GM12878 (cell line): Measurements from ENCODE around the gene CCDC187. TPM values are rescaled to one million over a fixed set of nuclear protein-coding genes. Genes with fewer than 3 reads are reported as not detected.

Experiments
- ATAC-seq: fragments of 200-7000 bp; cut with Tn5 transposase; 3 replicates; pipeline ENCODE4 v1.9.1; 2020; ENCODE audit warnings: mild to moderate bottlenecking, moderate library complexity
- BruUV-seq: library from RNA; stranded (reverse); fragments of 400-500 nt; replicated peaks from 2 replicates; lab custom pipeline; 2021; lab: Mats Ljungman, UMichigan
- CTCF ChIA-PET: fragments of 300-600 bp; sonication (Branson Sonifier 250); formaldehyde crosslinking; extraction: SDS; loops from one replicate; lab custom pipeline; 2021; ENCODE audit warnings: inconsistent platforms; lab: Yijun Ruan, JAX
- POLR2A ChIA-PET: fragments of 350-600 bp; formaldehyde crosslinking; extraction: SDS; loops from one replicate; lab custom pipeline; 2021; ENCODE audit warnings: inconsistent platforms; lab: Charles Lee
- RAD21 ChIA-PET: fragments of 300-600 bp; sonication (Branson Sonifier 250); formaldehyde crosslinking; loops from one replicate; lab custom pipeline; 2023; ENCODE audit warnings: antibody characterized with exemption; ENCODE audit not compliant: unreplicated experiment; lab: Charles Lee
- SMC1A ChIA-PET: fragments of 300-600 bp; sonication (Branson Sonifier 250); formaldehyde crosslinking; loops from one replicate; lab custom pipeline; 2023; ENCODE audit not compliant: unreplicated experiment, uncharacterized antibody; lab: Charles Lee
- DNase-seq: peaks from one replicate; pipeline ENCODE4 v3.0.0-alpha.2; 2011; ENCODE audit warnings: low read depth, low spot score
- FAIRE-seq: peaks from 3 replicates; lab custom pipeline; 2011; peaks lifted over from hg19 to GRCh38; lab: Jason Lieb, UNC
- H2AFZ ChIP-seq: 2 replicates; pipeline ENCODE4 v1.6.0; 2011; ENCODE audit warnings: low read depth, low read length, control low read depth; ENCODE audit not compliant: control insufficient read depth
- H3K27ac ChIP-seq: 2 replicates; pipeline ENCODE4 v1.5.1; 2011; ENCODE audit warnings: control low read depth; ENCODE audit not compliant: control insufficient read depth, insufficient read depth
- H3K27me3 ChIP-seq, 2 experiments: replicated peaks in 1 of 2; 2 replicates each; pipeline versions ENCODE4 v1.6.0 to v1.6.1; 2011; ENCODE audit warnings: low read length in 1 of 2; ENCODE audit not compliant: control insufficient read depth in 2 of 2, insufficient read depth in 2 of 2
- H3K36me3 ChIP-seq, 2 experiments: 2 replicates each; pipeline ENCODE4 v1.5.1; 2011; ENCODE audit warnings: low read length in 1 of 2; ENCODE audit not compliant: control insufficient read depth in 2 of 2, insufficient read depth in 2 of 2
- H3K4me1 ChIP-seq: 2 replicates; pipeline ENCODE4 v1.6.1; 2011; ENCODE audit warnings: mild to moderate bottlenecking, low read length, moderate library complexity, mixed read lengths; ENCODE audit not compliant: control insufficient read depth, insufficient read depth
- H3K4me2 ChIP-seq: 2 replicates; pipeline ENCODE4 v1.6.0; 2011; ENCODE audit warnings: control low read depth; ENCODE audit not compliant: control insufficient read depth, insufficient read depth
- H3K4me3 ChIP-seq: fragments of 200-600 bp; sonication (generic); 2 replicates; pipeline ENCODE4 v1.5.1; 2016
- H3K79me2 ChIP-seq: 2 replicates; pipeline ENCODE4 v1.6.0; 2011; ENCODE audit warnings: low read length; ENCODE audit not compliant: control insufficient read depth, insufficient read depth
- H3K9ac ChIP-seq: 2 replicates; pipeline ENCODE4 v1.8.0; 2011; ENCODE audit warnings: low read length, control low read depth, mixed read lengths; ENCODE audit not compliant: control insufficient read depth, insufficient read depth
- H3K9me3 ChIP-seq: replicated peaks from 3 replicates; pipeline ENCODE4 v1.5.1; 2011; ENCODE audit warnings: mild to moderate bottlenecking, low read length; ENCODE audit not compliant: control insufficient read depth, insufficient read depth
- H4K20me1 ChIP-seq: 2 replicates; pipeline ENCODE4 v1.6.0; 2011; ENCODE audit not compliant: control insufficient read depth, insufficient read depth
- BACH1 ChIP-seq: fragments of 450-650 bp; IDR thresholded peaks from 2 replicates; pipeline ENCODE4 v1.6.1; 2017; ENCODE audit warnings: mild to moderate bottlenecking, borderline replicate concordance
- CEBPB ChIP-seq, 2 experiments: fragments of 150-350 bp in 1 of 2; IDR thresholded peaks; 2 replicates each; pipeline ENCODE4 v1.6.1; 2012 to 2014; ENCODE audit warnings: low read depth in 2 of 2, low read length in 2 of 2, borderline replicate concordance in 1 of 2, inconsistent platforms in 1 of 2
- ESRRA ChIP-seq: IDR thresholded peaks from 2 replicates; pipeline ENCODE4 v1.6.1; 2012; ENCODE audit warnings: mild to moderate bottlenecking, low read length, improper control_type of control experiment
- LARP7 ChIP-seq: fragments of 450-650 bp; IDR thresholded peaks from 2 replicates; pipeline ENCODE4 v1.6.1; 2017; ENCODE audit warnings: mild to moderate bottlenecking
- NFYA ChIP-seq: IDR thresholded peaks from 2 replicates; pipeline ENCODE4 v1.6.1; 2011; ENCODE audit warnings: low read depth, mild to moderate bottlenecking, low read length, improper control_type of control experiment, borderline replicate concordance
- NKRF ChIP-seq: fragments of 450-650 bp; conservative IDR thresholded peaks from 2 replicates; pipeline ENCODE4 v1.6.1; 2017; ENCODE audit warnings: mild to moderate bottlenecking, moderate library complexity
- NR2C1 ChIP-seq: fragments of 450-650 bp; IDR thresholded peaks from 2 replicates; pipeline ENCODE4 v1.6.1; 2017; ENCODE audit warnings: antibody characterized with exemption, mild to moderate bottlenecking, moderate library complexity
- PAX5 ChIP-seq: IDR thresholded peaks from 2 replicates; pipeline ENCODE4 v1.6.1; 2011; ENCODE audit warnings: low read depth, low read length, borderline replicate concordance
- PML ChIP-seq: IDR thresholded peaks from 2 replicates; pipeline ENCODE4 v1.6.1; 2012; ENCODE audit warnings: low read length, inconsistent platforms
- RB1 ChIP-seq: fragments of 450-650 bp; formaldehyde crosslinking; IDR thresholded peaks from 2 replicates; pipeline ENCODE4 v1.6.1; 2017; ENCODE audit warnings: mild to moderate bottlenecking, borderline replicate concordance
- RBBP5 ChIP-seq: fragments of 200-600 bp; sonication (generic); conservative IDR thresholded peaks from 2 replicates; pipeline ENCODE4 v1.6.1; 2016
- RCOR1 ChIP-seq: conservative IDR thresholded peaks from 2 replicates; pipeline ENCODE4 v1.6.1; 2012; ENCODE audit warnings: low read depth, low read length, improper control_type of control experiment
- RELA ChIP-seq: fragments of 450-650 bp; IDR thresholded peaks from 2 replicates; pipeline ENCODE4 v1.8.0; 2014; ENCODE audit warnings: borderline replicate concordance; ENCODE audit not compliant: partially characterized antibody
- SREBF2 ChIP-seq: IDR thresholded peaks from 2 replicates; pipeline ENCODE4 v1.6.1; 2012; ENCODE audit warnings: mild to moderate bottlenecking, low read length
- ZNF217 ChIP-seq: fragments of 450-650 bp; IDR thresholded peaks from 2 replicates; pipeline ENCODE4 v1.6.1; 2017; ENCODE audit warnings: antibody characterized with exemption, mild to moderate bottlenecking
- ZSCAN29 ChIP-seq: fragments of 450-650 bp; IDR thresholded peaks from 2 replicates; pipeline ENCODE4 v1.6.1; 2017; ENCODE audit warnings: mild to moderate bottlenecking, moderate library complexity
- WGBS: methylation state at CpG from one replicate; pipeline ENCODE4 v1.1.6; 2016; ENCODE audit warnings: low lambda C conversion rate; ENCODE audit not compliant: insufficient replicate concordance, insufficient coverage; ENCODE audit errors: missing lambda C conversion rate; 5-methylcytosine and 5-hydroxymethylcytosine counted together
- in situ Hi-C: fragments of 300-500 bp; cut with MboI; formaldehyde crosslinking; loops from 9 replicates; pipeline ENCODE4 v1.14.3; 2018; ENCODE audit warnings: mixed read lengths
- intact Hi-C: fragments of 100-400 bp; cut with micrococcal nuclease; formaldehyde crosslinking; loops from one replicate; pipeline ENCODE4 v1.14.2; 2022; ENCODE audit not compliant: unreplicated experiment
- polyA plus RNA-seq, 11 experiments: library from polyadenylated mRNA; depleted of rRNA in 4 of 11; unstranded in 6 of 11; stranded (reverse) in 5 of 11; fragments of >200 nt; fragmentation: Nextera tagmentation in 4 of 11; fragmentation: Illumina TruSeq in 1 of 11; extraction: Ambion mirVana in 4 of 11; extraction: Trizol in 1 of 11; gene quantifications; 1 replicate in 1 of 11; 2 replicates in 10 of 11; pipeline versions ENCODE4 v1.2.1 to v1.2.3, GENCODE V29; 2011 to 2016; ENCODE audit warnings: inconsistent platforms in 2 of 11, missing spikeins in 2 of 11, low read depth in 1 of 11
- total RNA-seq, 4 experiments: library from RNA; depleted of rRNA in 3 of 4; stranded (reverse); fragments of >200 nt in 3 of 4; fragmentation: Illumina TruSeq in 1 of 4; extraction: Trizol in 1 of 4; gene quantifications; 2 replicates each; pipeline versions ENCODE4 v1.2.1 to v1.2.3, GENCODE V29; 2013 to 2021
- TF ChIP-seq, protein P1 (sequence below): fragments of 450-650 bp; IDR thresholded peaks from 2 replicates; pipeline ENCODE4 v1.6.1; 2017; ENCODE audit warnings: low read depth, mild to moderate bottlenecking, moderate library complexity

CCDC187 gene
- total and polyA plus RNA-seq, 10 of the 15 experiments (the other 5 are each of a cell fraction or from before 2014, with no cell fraction given) = 0.04 to 0.23 (median 0.04) TPM; not detected in 7

GRCh38 chr9:136264441-136265405 is 39.2 kb downstream of the CCDC187 start:
- Histone ChIP-seq H3K9me3 (no peaks in the 10 kb centered on the region), H2AFZ (no peak overlapping the region), H3K4me1 (no peaks in the 10 kb centered on the region), H3K27me3 (no peaks in the 10 kb centered on the region), H3K4me3 (no peak overlapping the region), H3K27ac (no peak overlapping the region), H3K9ac (no peak overlapping the region), H3K79me2 (no peaks in the 10 kb centered on the region), H4K20me1 (no peaks in the 10 kb centered on the region), H3K36me3 (no peaks in the 10 kb centered on the region), H3K4me2 (no peak overlapping the region)
- SMC1A ChIA-PET = no interaction called here
- ATAC-seq (no peak), FAIRE-seq (no peak), DNase-seq (no peak)
- 41% methylated on average over 24 of the region's 24 CpGs for WGBS
- RAD21 ChIA-PET = no interaction called here
- CTCF ChIA-PET = no interaction called here
- intact Hi-C loops = no loop called here
- TF ChIP-seq RELA (no peak), NFYA (no peak), ESRRA (no peak), PML (no peak), RCOR1 (no peak), RB1 (no peak), CEBPB (IDR thresholded peaks at IDR 0.05; ENCODE audit: borderline replicate concordance in 1 of 2, low read depth in 2 of 2, low read length in 2 of 2) (no peak), LARP7 (no peak), BACH1 (no peak), NR2C1 (no peak), PAX5 (no peak), RBBP5 (no peak), ZNF217 (no peak), NKRF (no peak), ZSCAN29 (no peak), SREBF2 (no peak)
- TF ChIP-seq, protein P1, sequence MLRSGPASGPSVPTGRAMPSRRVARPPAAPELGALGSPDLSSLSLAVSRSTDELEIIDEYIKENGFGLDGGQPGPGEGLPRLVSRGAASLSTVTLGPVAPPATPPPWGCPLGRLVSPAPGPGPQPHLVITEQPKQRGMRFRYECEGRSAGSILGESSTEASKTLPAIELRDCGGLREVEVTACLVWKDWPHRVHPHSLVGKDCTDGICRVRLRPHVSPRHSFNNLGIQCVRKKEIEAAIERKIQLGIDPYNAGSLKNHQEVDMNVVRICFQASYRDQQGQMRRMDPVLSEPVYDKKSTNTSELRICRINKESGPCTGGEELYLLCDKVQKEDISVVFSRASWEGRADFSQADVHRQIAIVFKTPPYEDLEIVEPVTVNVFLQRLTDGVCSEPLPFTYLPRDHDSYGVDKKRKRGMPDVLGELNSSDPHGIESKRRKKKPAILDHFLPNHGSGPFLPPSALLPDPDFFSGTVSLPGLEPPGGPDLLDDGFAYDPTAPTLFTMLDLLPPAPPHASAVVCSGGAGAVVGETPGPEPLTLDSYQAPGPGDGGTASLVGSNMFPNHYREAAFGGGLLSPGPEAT = no peak
- POLR2A ChIA-PET = no interaction called here
- no TSS peak for BruUV-seq
- in situ Hi-C loops = no loop called here
